ENCODE data around the gene CDH23.
A peak's percentile ranks its signal among the peaks of the same experiment; 100 is the strongest.

CDH23 gene

GRCh38 chr10:71818674-71819260 lies 422.0 kb downstream of the CDH23 start:
- DNase-seq (ENCODE audit: low read depth) = no peak

GRCh38 chr10:71819441-71819861 lies 422.7 kb downstream of the CDH23 start:
- DNase-seq (ENCODE audit: low read depth) = no peak

- DNase-seq (ENCODE audit: low read depth) = no peak
These were observed 423.3 kb downstream of the CDH23 start for GRCh38 chr10:71819985-71820384.

GRCh38 chr10:71820966-71821365 lies 424.2 kb downstream of the CDH23 start:
- no peak for DNase-seq (ENCODE audit: low read depth)

GRCh38 chr10:71821909-71822763 lies 425.4 kb downstream of the CDH23 start:
- DNase-seq (ENCODE audit: low read depth) = no peak

- no peak for DNase-seq (ENCODE audit: low read depth)
These were observed 426.6 kb downstream of the CDH23 start for GRCh38 chr10:71823356-71823755.

- DNase-seq (ENCODE audit: low read depth) = no peak
These were observed 427.6 kb downstream of the CDH23 start for GRCh38 chr10:71824333-71824732.

GRCh38 chr10:71825217-71825616 lies 428.5 kb downstream of the CDH23 start:
- DNase-seq (ENCODE audit: low read depth) = no peak

- DNase-seq (ENCODE audit: low read depth) = no peak
These were observed 431.1 kb downstream of the CDH23 start for GRCh38 chr10:71827852-71828251.

- DNase-seq (ENCODE audit: low read depth) = no peak
These were observed 432.0 kb downstream of the CDH23 start for GRCh38 chr10:71828702-71829101.

- no peak for DNase-seq (ENCODE audit: low read depth)
These were observed 432.5 kb downstream of the CDH23 start for GRCh38 chr10:71829171-71829570.

GRCh38 chr10:71829896-71830295 lies 433.2 kb downstream of the CDH23 start:
- DNase-seq (ENCODE audit: low read depth) = no peak

GRCh38 chr10:71830726-71831125 lies 434.0 kb downstream of the CDH23 start:
- DNase-seq (ENCODE audit: low read depth) = no peak

GRCh38 chr10:71831646-71832552 lies 435.2 kb downstream of the CDH23 start:
- DNase-seq (ENCODE audit: low read depth) = no peak

- no peak for DNase-seq (ENCODE audit: low read depth)
These were observed 436.2 kb downstream of the CDH23 start for GRCh38 chr10:71832967-71833366.

GRCh38 chr10:71833451-71834342 lies 437.0 kb downstream of the CDH23 start:
- no peak for DNase-seq (ENCODE audit: low read depth)

- no peak for DNase-seq (ENCODE audit: low read depth)
These were observed 437.6 kb downstream of the CDH23 start for GRCh38 chr10:71834343-71834674.

GRCh38 chr10:71835671-71836595 lies 439.2 kb downstream of the CDH23 start:
- peak; percentile 98 for DNase-seq (ENCODE audit: low read depth)

GRCh38 chr10:71836596-71836974 lies 439.9 kb downstream of the CDH23 start:
- DNase-seq (ENCODE audit: low read depth) = no peak

GRCh38 chr10:71837098-71837827 lies 440.5 kb downstream of the CDH23 start:
- DNase-seq (ENCODE audit: low read depth) = no peak

Data from GM04504 (cell line).